ENCODE results near the gene CCNC.

The CCNC gene

DNA sequence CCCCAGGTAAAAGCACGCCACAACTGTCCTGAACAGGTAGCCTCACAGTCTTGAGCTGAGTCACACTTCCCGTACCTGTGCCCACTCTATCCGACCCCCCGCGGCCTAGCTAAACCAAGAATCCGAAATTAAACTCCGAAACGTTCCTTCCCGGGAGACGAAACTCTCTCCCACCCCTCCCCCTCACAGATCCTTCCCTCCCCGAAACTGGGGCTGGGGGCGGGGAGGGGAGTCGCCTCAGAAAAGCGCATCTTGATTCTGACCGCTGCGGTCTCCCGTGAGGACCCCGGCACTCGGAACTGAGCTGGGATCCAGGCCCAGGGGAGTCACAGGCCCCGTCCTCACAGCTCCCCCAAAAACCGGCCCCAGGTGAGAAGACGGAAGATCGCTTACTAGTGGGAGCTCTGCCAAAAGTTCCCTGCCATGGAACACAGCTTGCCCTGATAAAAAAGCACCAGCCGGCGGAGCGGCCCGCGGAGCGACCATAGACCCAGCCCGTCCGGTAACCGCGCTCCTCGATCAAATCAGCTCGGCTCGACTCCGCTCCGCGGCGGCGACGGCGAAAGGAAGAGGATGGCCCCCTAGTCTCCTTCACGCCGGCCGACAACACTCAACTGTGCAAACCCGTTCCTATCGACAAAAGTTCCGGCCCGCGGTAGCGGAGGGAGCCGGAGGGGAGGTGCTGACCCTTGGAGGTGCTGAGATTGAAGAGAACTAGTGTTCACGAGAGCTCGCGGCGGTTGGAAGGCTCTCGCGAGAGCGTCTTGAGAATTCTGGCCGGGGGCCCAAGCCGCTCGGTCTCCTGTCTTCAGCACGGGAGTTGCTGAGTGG lies at the start of gene CCNC:
CCNC (minus strand) TSS at position 558 of the 831 bp plus-strand sequence; CDS start at position 425, 133 bp downstream.
- Histone ChIP-seq H3K9me3 (ENCODE audit: control insufficient read depth in 5 of 5, low read length in 5 of 5) (peaks cover 0 to 2% (median 0%) of the 10 kb centered on the region in 5 donors), H3K9ac (ENCODE audit: low read length in 5 of 5) (peak within 1 kb of the TSS; percentile 86 to 99 (median 98)), H3K27me3 (ENCODE audit: control insufficient read depth in 5 of 5, insufficient read depth in 4 of 5, low read length in 5 of 5) (no peaks in the 10 kb centered on the region)

DNA sequence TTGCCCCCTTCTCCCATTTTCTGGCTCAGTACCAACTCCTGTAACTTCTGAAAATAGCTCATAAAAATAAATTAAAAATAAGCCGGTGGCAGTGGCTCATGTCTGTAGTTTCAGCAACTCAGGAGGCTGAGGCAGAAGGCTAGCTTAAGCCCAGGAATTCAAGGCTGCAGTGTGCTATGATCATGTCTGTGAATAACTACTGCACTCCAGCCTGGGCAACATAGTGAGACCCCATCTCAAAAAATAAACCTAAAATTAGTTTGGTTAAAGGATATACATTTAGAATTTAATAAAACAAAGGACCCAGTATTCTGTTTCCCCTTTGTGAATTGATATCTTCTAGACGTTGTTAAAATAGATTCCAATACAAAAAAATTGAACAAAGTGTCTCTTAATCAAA lies 48.7 kb upstream of the CCNC start:
- Histone ChIP-seq H3K27me3 (ENCODE audit: control insufficient read depth in 5 of 5, insufficient read depth in 4 of 5, low read length in 5 of 5) (peaks cover 57 to 92% (median 75%) of the 10 kb centered on the region in 5 donors), H3K4me1 (ENCODE audit: control insufficient read depth in 5 of 5, insufficient read depth in 5 of 5, low read length in 5 of 5) (peaks cover 0 to 29% (median 26%) of the 10 kb centered on the region in 5 donors), H3K9me3 (ENCODE audit: control insufficient read depth in 5 of 5, low read length in 5 of 5) (peaks cover 0 to 2% (median 0%) of the 10 kb centered on the region in 5 donors), H3K4me3 (ENCODE audit: low read depth in 1 of 5, low read length in 5 of 5) (no peak overlapping the region), H3K36me3 (ENCODE audit: control insufficient read depth in 5 of 5, insufficient read depth in 5 of 5, low read length in 5 of 5) (no peaks in the 10 kb centered on the region), H3K9ac (ENCODE audit: low read length in 5 of 5) (no peak overlapping the region), H3K27ac (ENCODE audit: low read depth, low read length) (no peak overlapping the region)

More for the DNA sequence above, at the start of gene CCNC:
- peaks cover 0 to 23% (median 10%) of the 10 kb centered on the region in 5 donors for H3K4me1 ChIP-seq (ENCODE audit: control insufficient read depth in 5 of 5, insufficient read depth in 5 of 5, low read length in 5 of 5)
- peak within 1 kb of the TSS; percentile 79 for H3K27ac ChIP-seq (ENCODE audit: low read depth, low read length)
- peak within 1 kb of the TSS; percentile 85 to 98 (median 93) for H3K4me3 ChIP-seq (ENCODE audit: low read depth in 1 of 5, low read length in 5 of 5)
- H3K36me3 ChIP-seq (ENCODE audit: control insufficient read depth in 5 of 5, insufficient read depth in 5 of 5, low read length in 5 of 5): no peaks in the 10 kb centered on the region

- Histone ChIP-seq H3K36me3 (ENCODE audit: control insufficient read depth in 5 of 5, insufficient read depth in 5 of 5, low read length in 5 of 5) (no peaks in the 10 kb centered on the region), H3K27ac (ENCODE audit: low read depth, low read length) (no peak overlapping the region), H3K9ac (ENCODE audit: low read length in 5 of 5) (no peak overlapping the region), H3K4me3 (ENCODE audit: low read depth in 1 of 5, low read length in 5 of 5) (peak overlapping the region in 4 of 5 donors; percentile 52 to 67 (median 58)), H3K4me1 (ENCODE audit: control insufficient read depth in 5 of 5, insufficient read depth in 5 of 5, low read length in 5 of 5) (peaks cover 0 to 29% (median 26%) of the 10 kb centered on the region in 5 donors), H3K27me3 (ENCODE audit: control insufficient read depth in 5 of 5, insufficient read depth in 4 of 5, low read length in 5 of 5) (peaks cover 60 to 89% (median 80%) of the 10 kb centered on the region in 5 donors), H3K9me3 (ENCODE audit: control insufficient read depth in 5 of 5, low read length in 5 of 5) (peaks cover 0 to 2% (median 0%) of the 10 kb centered on the region in 5 donors)
Measured at GRCh38 chr6:99614430-99615186, 46.1 kb upstream of the CCNC start.

DNA sequence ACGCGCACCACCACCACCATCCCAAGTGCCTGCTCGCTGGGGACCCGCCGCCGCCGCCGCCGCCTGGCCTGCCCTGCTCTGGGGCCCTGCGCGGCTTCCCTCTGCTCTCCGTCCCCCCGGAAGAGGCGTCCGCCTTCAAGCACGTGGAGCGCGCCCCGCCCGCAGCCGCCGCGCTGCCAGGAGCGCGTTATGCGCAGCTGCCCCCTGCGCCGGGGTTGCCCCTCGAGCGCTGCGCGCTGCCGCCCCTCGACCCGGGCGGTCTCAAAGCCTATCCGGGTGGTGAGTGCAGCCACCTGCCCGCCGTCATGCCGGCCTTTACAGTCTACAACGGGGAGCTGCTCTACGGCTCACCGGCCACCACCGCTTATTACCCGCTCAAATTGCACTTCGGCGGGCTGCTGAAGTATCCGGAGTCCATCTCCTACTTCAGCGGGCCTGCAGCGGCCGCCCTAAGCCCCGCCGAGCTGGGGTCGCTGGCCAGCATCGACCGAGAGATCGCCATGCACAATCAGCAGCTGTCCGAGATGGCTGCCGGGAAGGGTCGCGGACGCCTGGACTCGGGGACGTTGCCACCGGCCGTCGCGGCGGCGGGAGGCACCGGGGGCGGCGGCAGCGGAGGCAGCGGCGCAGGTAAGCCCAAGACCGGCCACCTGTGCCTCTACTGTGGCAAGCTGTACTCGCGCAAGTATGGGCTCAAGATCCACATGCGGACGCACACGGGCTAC lies 45.4 kb upstream of the CCNC start:
- H3K4me3 ChIP-seq (ENCODE audit: low read depth in 1 of 5, low read length in 5 of 5): peak overlapping the region in 4 of 5 donors; percentile 52 to 67 (median 58)
- no peak overlapping the region for H3K27ac ChIP-seq (ENCODE audit: low read depth, low read length)
- no peak overlapping the region for H3K9ac ChIP-seq (ENCODE audit: low read length in 5 of 5)
- H3K36me3 ChIP-seq (ENCODE audit: control insufficient read depth in 5 of 5, insufficient read depth in 5 of 5, low read length in 5 of 5): no peaks in the 10 kb centered on the region
- H3K9me3 ChIP-seq (ENCODE audit: control insufficient read depth in 5 of 5, low read length in 5 of 5): peaks cover 0 to 2% (median 0%) of the 10 kb centered on the region in 5 donors
- peaks cover 61 to 90% (median 77%) of the 10 kb centered on the region in 5 donors for H3K27me3 ChIP-seq (ENCODE audit: control insufficient read depth in 5 of 5, insufficient read depth in 4 of 5, low read length in 5 of 5)
- H3K4me1 ChIP-seq (ENCODE audit: control insufficient read depth in 5 of 5, insufficient read depth in 5 of 5, low read length in 5 of 5): peaks cover 0 to 26% (median 23%) of the 10 kb centered on the region in 5 donors

- H3K27me3 ChIP-seq (ENCODE audit: control insufficient read depth in 5 of 5, insufficient read depth in 4 of 5, low read length in 5 of 5): peaks cover 61 to 90% (median 77%) of the 10 kb centered on the region in 5 donors
- peaks cover 0 to 24% (median 22%) of the 10 kb centered on the region in 5 donors for H3K4me1 ChIP-seq (ENCODE audit: control insufficient read depth in 5 of 5, insufficient read depth in 5 of 5, low read length in 5 of 5)
- no peaks in the 10 kb centered on the region for H3K36me3 ChIP-seq (ENCODE audit: control insufficient read depth in 5 of 5, insufficient read depth in 5 of 5, low read length in 5 of 5)
- H3K9ac ChIP-seq (ENCODE audit: low read length in 5 of 5): no peak overlapping the region
- H3K9me3 ChIP-seq (ENCODE audit: control insufficient read depth in 5 of 5, low read length in 5 of 5): peaks cover 0 to 2% (median 0%) of the 10 kb centered on the region in 5 donors
- H3K27ac ChIP-seq (ENCODE audit: low read depth, low read length): no peak overlapping the region
- H3K4me3 ChIP-seq (ENCODE audit: low read depth in 1 of 5, low read length in 5 of 5): peak overlapping the region in 4 of 5 donors; percentile 20 to 67 (median 58)
Measured at GRCh38 chr6:99613409-99613704, 44.9 kb upstream of the CCNC start.

DNA sequence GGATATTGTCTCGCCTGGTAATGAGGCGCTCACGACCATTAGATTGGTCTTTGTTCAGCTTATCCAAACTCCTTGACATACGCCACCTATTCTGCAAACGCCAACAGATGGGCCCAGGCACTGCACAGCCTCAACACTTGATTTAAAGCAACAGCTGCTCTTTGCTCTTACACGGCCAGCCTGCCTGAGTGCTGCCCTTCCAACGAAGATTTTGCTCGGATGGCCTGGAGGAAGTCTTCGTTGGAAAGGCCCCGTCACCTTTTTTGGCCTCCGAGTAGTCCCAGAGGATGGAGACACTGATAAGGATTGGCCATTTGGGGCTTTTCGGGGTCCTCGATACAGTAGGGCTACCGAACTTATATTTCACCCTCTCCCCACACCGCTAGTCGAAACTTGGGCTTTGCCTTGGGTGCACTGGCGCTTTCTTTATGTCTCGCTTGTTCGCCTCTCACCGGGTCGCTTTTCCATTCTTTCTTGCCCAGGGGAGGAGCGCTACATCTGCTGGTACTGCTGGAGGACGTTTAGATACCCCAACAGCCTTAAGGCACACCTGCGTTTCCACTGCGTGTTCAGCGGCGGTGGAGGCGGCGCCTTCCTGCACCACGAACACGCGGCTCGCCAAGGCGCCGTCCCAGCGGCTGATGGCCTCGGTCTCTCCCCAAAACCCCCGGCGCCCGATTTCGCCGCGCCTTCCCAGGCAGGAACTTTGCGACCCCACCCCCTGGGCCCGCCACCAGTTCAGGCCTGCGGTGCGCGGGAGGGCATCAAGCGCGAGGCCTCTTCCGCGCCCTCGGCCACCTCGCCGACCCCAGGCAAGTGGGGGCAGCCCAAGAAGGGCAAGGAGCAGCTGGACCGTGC lies 44.3 kb upstream of the CCNC start:
- H3K4me1 ChIP-seq (ENCODE audit: control insufficient read depth in 5 of 5, insufficient read depth in 5 of 5, low read length in 5 of 5): peaks cover 0 to 24% (median 24%) of the 10 kb centered on the region in 5 donors
- H3K36me3 ChIP-seq (ENCODE audit: control insufficient read depth in 5 of 5, insufficient read depth in 5 of 5, low read length in 5 of 5): no peaks in the 10 kb centered on the region
- peaks cover 63 to 90% (median 77%) of the 10 kb centered on the region in 5 donors for H3K27me3 ChIP-seq (ENCODE audit: control insufficient read depth in 5 of 5, insufficient read depth in 4 of 5, low read length in 5 of 5)
- H3K9me3 ChIP-seq (ENCODE audit: control insufficient read depth in 5 of 5, low read length in 5 of 5): peaks cover 0 to 2% (median 0%) of the 10 kb centered on the region in 5 donors
- H3K4me3 ChIP-seq (ENCODE audit: low read depth in 1 of 5, low read length in 5 of 5): peak overlapping the region in 4 of 5 donors; percentile 20 to 67 (median 58)
- H3K9ac ChIP-seq (ENCODE audit: low read length in 5 of 5): no peak overlapping the region
- no peak overlapping the region for H3K27ac ChIP-seq (ENCODE audit: low read depth, low read length)

DNA sequence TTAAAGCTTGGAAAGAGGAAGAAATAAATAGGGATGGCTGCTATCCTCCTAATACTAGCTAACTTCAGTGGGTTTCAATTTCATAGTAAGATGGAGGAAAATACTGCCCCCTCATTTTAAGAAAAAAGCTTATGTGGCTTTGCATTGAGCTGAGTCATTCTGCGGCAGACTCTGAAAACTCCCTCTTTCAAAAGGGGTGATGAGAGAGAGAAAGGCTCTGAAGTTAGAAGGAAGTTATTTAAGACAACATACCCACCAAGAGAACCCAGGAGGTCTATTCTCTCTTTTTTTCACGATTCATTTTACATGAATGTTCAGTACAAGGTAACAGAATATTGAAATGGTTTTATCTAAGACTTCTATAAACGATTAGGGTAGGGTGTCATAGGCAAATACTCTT lies 42.7 kb upstream of the CCNC start:
- H3K27me3 ChIP-seq (ENCODE audit: control insufficient read depth in 5 of 5, insufficient read depth in 4 of 5, low read length in 5 of 5): peaks cover 67 to 90% (median 78%) of the 10 kb centered on the region in 5 donors
- H3K9ac ChIP-seq (ENCODE audit: low read length in 5 of 5): no peak overlapping the region
- no peak overlapping the region for H3K4me3 ChIP-seq (ENCODE audit: low read depth in 1 of 5, low read length in 5 of 5)
- H3K9me3 ChIP-seq (ENCODE audit: control insufficient read depth in 5 of 5, low read length in 5 of 5): peaks cover 0 to 2% (median 0%) of the 10 kb centered on the region in 5 donors
- no peak overlapping the region for H3K27ac ChIP-seq (ENCODE audit: low read depth, low read length)
- peaks cover 0 to 37% (median 29%) of the 10 kb centered on the region in 5 donors for H3K4me1 ChIP-seq (ENCODE audit: control insufficient read depth in 5 of 5, insufficient read depth in 5 of 5, low read length in 5 of 5)
- H3K36me3 ChIP-seq (ENCODE audit: control insufficient read depth in 5 of 5, insufficient read depth in 5 of 5, low read length in 5 of 5): no peaks in the 10 kb centered on the region

DNA sequence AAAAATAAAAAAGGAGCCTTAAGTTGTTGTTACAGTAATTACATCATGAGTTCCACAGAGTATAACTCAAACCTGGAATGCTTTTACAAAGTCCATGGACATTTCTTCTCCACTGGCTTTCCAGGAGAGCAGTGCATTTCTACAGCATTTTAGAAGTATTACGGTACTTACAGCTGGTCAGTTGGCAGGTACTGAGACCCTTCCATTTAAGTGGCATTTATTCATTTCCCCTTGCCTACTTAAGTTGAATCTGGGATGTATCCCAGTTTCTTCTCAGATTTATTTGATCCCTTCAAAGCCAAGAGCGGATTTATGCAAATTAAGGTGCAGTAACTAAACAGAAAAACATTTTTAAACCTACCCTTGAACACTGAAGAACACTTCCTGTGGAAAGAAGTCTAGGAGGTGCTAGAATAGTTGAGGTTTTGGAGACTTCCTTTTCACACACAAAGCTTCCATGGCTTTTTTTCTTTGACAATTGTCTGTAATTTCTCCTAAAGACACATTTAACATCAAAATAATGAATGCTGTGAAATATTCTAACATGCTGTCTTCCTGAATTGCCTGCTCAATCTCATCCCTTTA lies 41.5 kb upstream of the CCNC start:
- H3K9me3 ChIP-seq (ENCODE audit: control insufficient read depth in 5 of 5, low read length in 5 of 5): peaks cover 0 to under 1% (median 0%) of the 10 kb centered on the region in 5 donors
- no peak overlapping the region for H3K9ac ChIP-seq (ENCODE audit: low read length in 5 of 5)
- no peak overlapping the region for H3K4me3 ChIP-seq (ENCODE audit: low read depth in 1 of 5, low read length in 5 of 5)
- H3K36me3 ChIP-seq (ENCODE audit: control insufficient read depth in 5 of 5, insufficient read depth in 5 of 5, low read length in 5 of 5): no peaks in the 10 kb centered on the region
- H3K27ac ChIP-seq (ENCODE audit: low read depth, low read length): no peak overlapping the region
- H3K27me3 ChIP-seq (ENCODE audit: control insufficient read depth in 5 of 5, insufficient read depth in 4 of 5, low read length in 5 of 5): peaks cover 71 to 91% (median 84%) of the 10 kb centered on the region in 5 donors
- H3K4me1 ChIP-seq (ENCODE audit: control insufficient read depth in 5 of 5, insufficient read depth in 5 of 5, low read length in 5 of 5): peaks cover 0 to 41% (median 33%) of the 10 kb centered on the region in 5 donors
